Endothelial cell (in vitro differentiated cells): Measurements from ENCODE around the gene CACNA1B. TPM values are rescaled to one million over a fixed set of nuclear protein-coding genes. Genes with fewer than 3 reads are reported as not detected.

ENCODE experiments used
- DNase-seq: peaks from one replicate; pipeline ENCODE4 v3.0.0; 2021; ENCODE audit warnings: low spot score
- H3K27ac Mint-ChIP-seq: one replicate; pipeline ENCODE4 v1.8.0; 2021; ENCODE audit warnings: mixed read lengths, inconsistent platforms; ENCODE audit not compliant: unreplicated experiment
- H3K27me3 Mint-ChIP-seq: one replicate; pipeline ENCODE4 v1.8.0; 2021; ENCODE audit warnings: mild to moderate bottlenecking, moderate library complexity, mixed read lengths, inconsistent platforms; ENCODE audit not compliant: unreplicated experiment
- H3K36me3 Mint-ChIP-seq: one replicate; pipeline ENCODE4 v1.8.0; 2021; ENCODE audit warnings: mild to moderate bottlenecking, low read depth, mixed read lengths, inconsistent platforms; ENCODE audit not compliant: unreplicated experiment
- H3K4me1 Mint-ChIP-seq: one replicate; pipeline ENCODE4 v1.8.0; 2021; ENCODE audit warnings: mild to moderate bottlenecking, mixed read lengths, inconsistent platforms; ENCODE audit not compliant: unreplicated experiment
- H3K4me3 Mint-ChIP-seq: one replicate; pipeline ENCODE4 v1.8.0; 2021; ENCODE audit warnings: mild to moderate bottlenecking, mixed read lengths, inconsistent platforms; ENCODE audit not compliant: unreplicated experiment
- H3K9me3 Mint-ChIP-seq: one replicate; pipeline ENCODE4 v1.8.0; 2021; ENCODE audit warnings: mixed read lengths, inconsistent platforms; ENCODE audit not compliant: unreplicated experiment
- CTCF ChIP-seq: fragments of 200-600 bp; sonication (generic); IDR thresholded peaks from one replicate; pipeline ENCODE4 v1.5.0; 2021; ENCODE audit warnings: antibody characterized with exemption; ENCODE audit not compliant: unreplicated experiment
- total RNA-seq: library from RNA; stranded (reverse); fragmentation: NEBNext Ultra II Directional; extraction: Animal tissue kit (Norgen Biotek cat#: 25700); gene quantifications from one replicate; pipeline ENCODE4 v1.2.1, GENCODE V29; 2021; ENCODE audit not compliant: unreplicated experiment

The CACNA1B gene
- total RNA-seq, 1 donor from 2014 or later = 2.0 TPM

DNA sequence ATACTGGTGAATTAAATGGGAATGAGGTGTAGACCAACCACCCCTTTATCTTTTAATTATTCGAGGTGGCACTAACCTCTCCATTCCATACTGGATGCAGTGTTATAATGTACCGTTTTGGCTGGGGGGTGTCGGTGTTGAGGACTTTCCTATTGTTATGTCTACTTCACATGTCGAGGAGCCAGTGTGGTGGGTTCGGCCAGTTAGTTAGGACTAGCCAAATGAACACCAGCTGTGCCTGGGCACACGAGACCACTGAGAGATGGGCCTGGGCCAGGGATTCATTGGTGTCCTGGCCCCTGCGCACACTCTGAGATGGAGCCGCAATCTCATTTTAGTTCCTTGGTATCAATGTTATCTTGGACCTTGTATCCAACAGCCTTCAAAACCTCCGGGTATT, 186.2 kb downstream of the CACNA1B start:
- DNase-seq = no peak
- Mint-ChIP-seq H3K4me1 (no peaks in the 10 kb centered on the region), H3K27me3 (peaks cover 3% of the 10 kb centered on the region), H3K36me3 (peaks cover 4% of the 10 kb centered on the region), H3K27ac (no peak overlapping the region), H3K9me3 (no peaks in the 10 kb centered on the region), H3K4me3 (no peak overlapping the region)
- TF ChIP-seq CTCF = no peak

DNA sequence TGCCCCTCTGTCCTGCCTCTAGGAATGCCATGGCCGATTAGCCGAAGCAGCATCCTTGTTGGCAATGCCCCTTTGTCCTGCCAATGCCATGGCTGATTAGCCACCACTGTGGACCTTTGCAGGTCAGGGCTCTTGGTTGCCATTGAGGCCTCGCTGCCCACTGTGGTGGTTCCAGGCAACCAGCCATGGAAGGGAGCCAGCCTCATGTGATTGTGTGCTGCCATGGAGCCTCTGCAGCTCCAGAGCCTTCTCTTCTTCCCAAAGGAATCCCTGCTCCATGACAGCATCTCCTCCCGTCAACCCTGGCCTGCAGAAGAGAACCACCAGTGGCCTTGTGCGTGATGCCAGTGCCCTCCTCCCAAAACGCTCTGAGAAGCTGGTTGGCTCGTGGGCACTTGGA, 187.0 kb downstream of the CACNA1B start:
- no peaks in the 10 kb centered on the region for H3K9me3 Mint-ChIP-seq
- TF ChIP-seq CTCF = no peak
- H3K27ac Mint-ChIP-seq = no peak overlapping the region
- DNase-seq = no peak
- H3K27me3 Mint-ChIP-seq = peaks cover 3% of the 10 kb centered on the region
- H3K4me1 Mint-ChIP-seq = no peaks in the 10 kb centered on the region
- H3K36me3 Mint-ChIP-seq = peaks cover 4% of the 10 kb centered on the region
- H3K4me3 Mint-ChIP-seq = no peak overlapping the region

DNA sequence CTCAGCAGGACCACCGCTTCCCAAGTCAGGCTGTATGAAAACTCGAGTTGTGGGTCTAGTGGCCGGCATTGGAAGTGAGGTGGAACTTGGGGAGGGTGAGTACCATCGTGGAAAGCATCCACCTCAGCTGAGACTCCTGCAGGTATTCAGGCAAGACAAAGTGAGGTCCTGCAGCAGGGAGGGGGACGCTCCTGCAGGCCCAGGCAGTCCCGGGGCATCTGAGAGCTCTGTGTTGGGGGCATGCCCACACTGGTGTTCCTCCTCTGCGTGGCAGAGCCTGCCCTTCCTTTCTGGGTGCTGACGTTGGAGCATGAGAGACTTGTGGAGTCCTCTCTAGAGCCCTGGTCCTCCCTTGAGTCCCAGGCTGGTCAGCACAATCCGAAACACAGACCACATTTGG, 187.7 kb downstream of the CACNA1B start:
- no peaks in the 10 kb centered on the region for H3K9me3 Mint-ChIP-seq
- H3K27me3 Mint-ChIP-seq = peaks cover 3% of the 10 kb centered on the region
- TF ChIP-seq CTCF = no peak
- H3K4me3 Mint-ChIP-seq = no peak overlapping the region
- H3K36me3 Mint-ChIP-seq = peaks cover 4% of the 10 kb centered on the region
- no peak overlapping the region for H3K27ac Mint-ChIP-seq
- H3K4me1 Mint-ChIP-seq = no peaks in the 10 kb centered on the region
- no peak for DNase-seq

DNA sequence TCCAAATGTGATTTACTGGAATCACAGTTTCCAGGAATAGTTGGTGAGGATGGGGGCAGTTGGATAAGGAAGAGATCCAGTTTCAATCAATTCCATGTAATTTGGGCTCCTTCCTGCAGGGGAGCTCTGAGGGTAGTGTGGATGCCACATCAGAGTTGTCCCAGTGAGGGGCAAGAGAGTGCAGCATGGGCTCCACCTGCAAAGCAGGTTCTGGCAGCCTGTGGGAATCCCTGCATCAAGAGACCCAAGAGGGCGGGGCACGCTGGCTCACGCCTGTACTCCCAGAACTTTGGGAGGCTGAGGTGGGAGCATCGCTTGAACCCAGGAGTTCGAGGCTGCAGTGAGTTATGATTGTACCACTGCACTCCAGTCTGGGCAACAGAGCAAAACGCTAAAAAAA, 188.5 kb downstream of the CACNA1B start:
- Mint-ChIP-seq H3K36me3 (peaks cover 4% of the 10 kb centered on the region), H3K4me3 (no peak overlapping the region), H3K27me3 (peaks cover 3% of the 10 kb centered on the region), H3K27ac (no peak overlapping the region), H3K9me3 (no peaks in the 10 kb centered on the region), H3K4me1 (no peaks in the 10 kb centered on the region)
- TF ChIP-seq CTCF = no peak
- no peak for DNase-seq

- Mint-ChIP-seq H3K4me1 (no peaks in the 10 kb centered on the region), H3K9me3 (no peaks in the 10 kb centered on the region), H3K27ac (no peak overlapping the region), H3K4me3 (no peak overlapping the region), H3K27me3 (no peaks in the 10 kb centered on the region), H3K36me3 (no peaks in the 10 kb centered on the region)
- DNase-seq = no peak
- TF ChIP-seq CTCF = no peak
Measured at GRCh38 chr9:138067613-138068367, 190.2 kb downstream of the CACNA1B start.
